HFF-Myc (cell line): ENCODE results near the gene CCDC191.

Source experiments
- DNase-seq: peaks from one replicate; pipeline ENCODE4 v3.0.0-alpha.2; 2011; ENCODE audit warnings: low read depth; ENCODE audit errors: extremely low read depth
- H3K4me3 ChIP-seq: replicated peaks from 2 replicates; pipeline ENCODE4 v1.5.1; 2011; ENCODE audit warnings: low read depth, mild to moderate bottlenecking, control low read depth, low read length
- CTCF ChIP-seq: IDR thresholded peaks from 2 replicates; pipeline ENCODE4 v1.5.1; 2012; ENCODE audit warnings: mild to moderate bottlenecking, low read depth, low read length, control low read depth; ENCODE audit errors: missing control alignments

Gene CCDC191

DNA sequence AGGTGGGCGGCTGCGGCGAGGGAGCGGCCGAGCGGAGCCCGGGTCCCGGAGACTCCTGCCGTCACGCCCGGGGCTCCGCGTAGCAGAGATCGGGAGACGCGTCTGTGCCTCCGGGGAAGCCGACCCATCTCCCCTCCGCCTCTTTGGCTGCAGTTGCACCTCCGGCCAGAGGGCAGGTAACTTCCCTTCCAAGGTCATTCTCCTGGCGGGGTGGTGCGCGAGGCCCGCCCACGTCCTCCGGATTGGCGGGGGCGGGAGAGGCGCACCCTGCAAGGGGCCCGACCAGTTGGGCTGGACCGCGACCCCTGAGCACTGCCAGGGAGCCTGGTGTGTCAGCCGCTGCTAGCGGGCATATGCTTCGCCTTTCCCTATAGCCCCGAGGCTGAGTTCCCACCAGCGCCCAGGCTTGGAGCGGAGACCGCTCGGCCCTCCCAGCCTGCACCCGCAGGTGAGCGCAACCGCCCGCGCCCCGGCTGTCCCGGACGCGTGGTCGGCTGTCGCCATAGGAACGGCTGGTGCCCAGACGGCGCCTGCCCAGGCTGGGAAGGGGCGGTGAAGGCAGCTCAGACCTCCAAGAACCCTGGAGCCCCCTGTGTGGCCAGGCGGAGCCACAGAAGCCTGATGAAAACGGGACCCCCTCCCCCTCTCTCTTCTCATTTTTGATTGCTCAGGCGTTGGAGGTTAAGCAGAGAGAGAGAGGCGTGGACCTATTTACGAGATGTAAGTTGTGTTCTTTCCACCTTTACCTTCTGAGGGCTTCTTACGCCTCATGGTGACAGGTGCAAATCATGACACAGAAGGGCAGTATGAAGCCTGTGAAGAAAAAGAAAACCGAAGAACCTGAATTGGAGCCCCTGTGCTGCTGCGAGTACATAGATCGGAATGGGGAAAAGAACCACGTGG, 108.1 kb downstream of the CCDC191 start:
- DNase-seq, result no peak
- no peak for TF ChIP-seq CTCF

GRCh38 chr3:113947372-113948014, 108.8 kb downstream of the CCDC191 start, which contains the start of gene ZDHHC23:
Gene ZDHHC23 (plus strand): TSS chr3:113948013. CDS start chr3:113948803, 790 bp downstream.
- peak; percentile 11 for DNase-seq
- no peak for TF ChIP-seq CTCF
- H3K4me3 ChIP-seq, result peak within 1 kb of the TSS; percentile 63

More for the DNA sequence above, 108.1 kb downstream of the CCDC191 start:
- H3K4me3 ChIP-seq, result peak overlapping the region; percentile 63

DNA sequence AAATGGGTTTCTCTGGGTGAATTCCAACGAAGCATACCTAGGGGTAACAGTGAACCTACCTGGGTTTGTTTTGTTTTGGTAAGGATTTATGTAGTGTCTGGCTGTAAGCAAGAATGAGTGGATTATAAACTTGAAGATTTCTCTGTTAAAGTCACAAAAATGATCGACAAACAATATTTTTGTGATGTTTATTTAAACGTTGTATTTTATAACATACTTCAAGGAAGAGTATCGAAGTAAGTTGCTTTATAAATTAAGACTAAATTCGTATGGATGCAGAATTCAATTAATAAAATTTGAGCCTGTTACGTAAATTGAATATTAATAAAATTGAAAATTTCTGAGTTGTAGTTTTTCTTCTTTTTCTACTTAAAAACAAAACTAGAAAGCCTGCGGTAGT, 109.5 kb downstream of the CCDC191 start:
- peak overlapping the region; percentile 63 for H3K4me3 ChIP-seq
- no peak for DNase-seq
- no peak for TF ChIP-seq CTCF

DNA sequence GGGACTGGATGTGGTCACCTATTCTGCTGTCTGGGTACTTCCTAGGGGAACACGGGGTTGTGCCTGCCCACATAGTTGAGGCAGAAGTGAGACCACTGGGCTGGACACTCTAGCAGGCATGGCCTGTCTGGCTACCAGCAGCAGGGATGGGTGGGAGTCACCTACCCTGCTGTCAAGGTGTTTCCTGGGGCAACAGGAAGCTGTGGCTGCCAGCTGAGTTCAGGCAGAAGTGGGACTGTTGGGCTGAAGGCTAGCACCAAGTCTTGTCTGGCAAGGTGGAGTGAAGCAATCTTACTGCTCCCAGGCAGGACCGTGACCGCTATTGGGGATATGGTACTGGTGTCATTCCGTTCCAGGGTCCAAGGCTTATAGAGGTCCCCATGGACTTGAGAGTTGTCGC, 128.8 kb downstream of the CCDC191 start:
- TF ChIP-seq CTCF, result no peak
- no peak for DNase-seq

GRCh38 chr3:113914646-113915045, 141.7 kb downstream of the CCDC191 start:
- DNase-seq, result peak; percentile 25
- no peak for TF ChIP-seq CTCF
- no peak overlapping the region for H3K4me3 ChIP-seq

More for the DNA sequence above, 128.8 kb downstream of the CCDC191 start:
- no peak overlapping the region for H3K4me3 ChIP-seq
